Measurements from ENCODE around the gene COL8A1.

- no peak for TF ChIP-seq CTCF (IDR thresholded peaks at IDR 0.05; ENCODE audit: low read length)
- no peak for TF ChIP-seq EZH2phosphoT487 (IDR thresholded peaks at IDR 0.05; ENCODE audit: low read length)
- no peak for TF ChIP-seq EZH2 (optimal IDR thresholded peaks at IDR 0.05; ENCODE audit: low read depth, low read length)
Observed at GRCh38 chr3:99716463-99716995, 78.1 kb downstream of the COL8A1 start.
